ENCODE data around the gene MMP17.
"Not testable (repeated sequence)": the region's sequence is repeated elsewhere in the genome, so short reads cannot be mapped to it uniquely, and the experiment has no call there.

GRCh38 chr12:131891722-131892121 lies 63.5 kb downstream of the MMP17 start:
- TF ChIP-seq CTCF, POLR2A (IDR thresholded peaks at IDR 0.05): not testable (repeated sequence)

Measured in thyroid gland (tissue), 4 donors.